ENCODE measurements around the gene EDIL3. TPM values are rescaled to one million over a fixed set of nuclear protein-coding genes. Genes with fewer than 3 reads are reported as not detected.

EDIL3 gene
- total RNA-seq, 4 donors from 2014 or later: 0.20 to 1.5 (median 0.75) TPM

DNA sequence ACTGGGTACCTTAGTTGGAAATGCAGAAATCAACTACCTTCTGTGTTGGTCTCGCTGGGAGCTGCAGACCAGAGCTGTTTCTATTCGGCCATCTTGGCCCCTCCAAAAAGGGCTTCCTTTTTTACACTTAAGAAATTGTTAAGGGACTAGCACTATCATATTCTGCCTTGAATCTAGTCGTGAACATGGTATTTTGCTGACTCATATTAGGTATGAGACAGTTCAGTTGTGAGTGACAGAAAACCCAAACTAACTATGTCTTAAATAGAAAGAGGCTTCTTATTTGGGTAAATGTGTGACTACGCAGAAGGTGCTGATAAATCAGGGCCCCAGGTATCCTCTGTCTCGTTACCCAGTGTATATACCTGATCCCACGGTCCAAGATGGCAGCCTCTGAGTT is 298.2 kb downstream of the EDIL3 start:
- Histone ChIP-seq H3K9me3 (no peaks in the 10 kb centered on the region), H3K4me1 (no peaks in the 10 kb centered on the region), H3K4me3 (no peak overlapping the region), H3K27ac (no peak overlapping the region), H3K27me3 (no peaks in the 10 kb centered on the region), H3K36me3 (no peaks in the 10 kb centered on the region)
- no peak for TF ChIP-seq POLR2A (IDR thresholded peaks at IDR 0.05)
- TF ChIP-seq, protein P1, sequence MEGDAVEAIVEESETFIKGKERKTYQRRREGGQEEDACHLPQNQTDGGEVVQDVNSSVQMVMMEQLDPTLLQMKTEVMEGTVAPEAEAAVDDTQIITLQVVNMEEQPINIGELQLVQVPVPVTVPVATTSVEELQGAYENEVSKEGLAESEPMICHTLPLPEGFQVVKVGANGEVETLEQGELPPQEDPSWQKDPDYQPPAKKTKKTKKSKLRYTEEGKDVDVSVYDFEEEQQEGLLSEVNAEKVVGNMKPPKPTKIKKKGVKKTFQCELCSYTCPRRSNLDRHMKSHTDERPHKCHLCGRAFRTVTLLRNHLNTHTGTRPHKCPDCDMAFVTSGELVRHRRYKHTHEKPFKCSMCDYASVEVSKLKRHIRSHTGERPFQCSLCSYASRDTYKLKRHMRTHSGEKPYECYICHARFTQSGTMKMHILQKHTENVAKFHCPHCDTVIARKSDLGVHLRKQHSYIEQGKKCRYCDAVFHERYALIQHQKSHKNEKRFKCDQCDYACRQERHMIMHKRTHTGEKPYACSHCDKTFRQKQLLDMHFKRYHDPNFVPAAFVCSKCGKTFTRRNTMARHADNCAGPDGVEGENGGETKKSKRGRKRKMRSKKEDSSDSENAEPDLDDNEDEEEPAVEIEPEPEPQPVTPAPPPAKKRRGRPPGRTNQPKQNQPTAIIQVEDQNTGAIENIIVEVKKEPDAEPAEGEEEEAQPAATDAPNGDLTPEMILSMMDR (IDR thresholded peaks at IDR 0.05 in 4 of 5, conservative IDR thresholded peaks at IDR 0.05 in 1 of 5): no peak
- intact Hi-C loops (cut with DNase I; ENCODE audit: low total_unique reads): no loop called here
- no peak for DNase-seq
- in situ Hi-C loops (cut with MboI; ENCODE audit: low sequenced_read_pairs in 4 of 4): no loop called here
- ATAC-seq: no peak

DNA sequence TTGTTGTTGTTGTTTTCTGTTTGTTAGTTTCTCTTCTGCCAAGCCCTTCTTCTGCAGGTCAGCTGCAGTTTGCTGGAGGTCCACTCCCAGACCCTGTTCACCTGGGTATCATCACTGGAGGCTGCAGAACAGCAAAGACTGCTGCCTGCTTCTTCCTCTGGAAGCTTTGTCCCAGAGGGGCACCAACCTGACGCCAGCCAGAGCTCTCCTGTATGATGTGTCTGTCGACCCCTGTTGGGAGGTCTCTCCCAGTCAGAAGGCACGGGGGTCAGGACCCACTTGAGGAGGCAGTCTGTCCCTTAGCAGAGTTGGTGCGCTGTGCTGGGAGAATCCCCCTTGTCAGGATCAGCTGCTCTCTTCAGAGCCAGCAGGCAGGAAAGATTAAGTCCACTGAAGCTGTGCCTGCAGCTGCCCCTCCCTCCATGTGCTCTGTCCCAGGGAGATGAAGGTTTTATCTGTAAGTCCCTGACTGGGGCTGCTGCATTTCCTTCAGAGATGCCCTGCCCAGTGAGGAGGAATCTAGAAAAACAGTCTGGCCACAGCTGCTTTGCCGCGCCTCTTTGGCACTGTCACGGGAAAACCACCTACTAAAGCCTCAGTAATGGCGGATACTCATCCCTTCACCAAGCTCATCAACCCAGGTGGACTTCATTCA is 299.2 kb downstream of the EDIL3 start:
- Histone ChIP-seq H3K27me3 (no peaks in the 10 kb centered on the region), H3K9me3 (no peaks in the 10 kb centered on the region), H3K36me3 (no peaks in the 10 kb centered on the region), H3K4me1 (no peaks in the 10 kb centered on the region), H3K4me3 (no peak overlapping the region), H3K27ac (no peak overlapping the region)
- DNase-seq (no peak), ATAC-seq (no peak)
- TF ChIP-seq, protein P1 (IDR thresholded peaks at IDR 0.05 in 4 of 5, conservative IDR thresholded peaks at IDR 0.05 in 1 of 5): no peak
- TF ChIP-seq POLR2A (IDR thresholded peaks at IDR 0.05): no peak
- intact Hi-C loops (cut with DNase I; ENCODE audit: low total_unique reads) (no loop called here), in situ Hi-C loops (cut with MboI; ENCODE audit: low sequenced_read_pairs in 4 of 4) (no loop called here)

DNA sequence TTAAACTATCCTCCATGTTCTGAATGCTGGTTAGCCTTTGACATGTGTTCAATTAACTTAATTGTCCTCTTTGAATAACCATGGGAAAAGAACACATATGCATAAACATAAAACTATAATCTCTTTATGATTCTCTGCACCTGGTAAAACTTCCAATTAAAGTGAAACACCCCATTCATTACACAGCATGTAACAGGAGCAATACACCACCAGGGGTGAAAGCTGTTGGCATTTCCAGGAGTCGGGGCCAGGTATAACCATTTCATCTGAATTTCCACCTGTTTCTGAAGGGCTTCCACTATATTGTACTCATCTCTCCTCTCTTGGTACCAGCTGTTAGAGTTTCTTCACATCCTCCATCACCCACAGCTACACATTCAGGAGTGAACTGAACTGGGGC is 303.8 kb downstream of the EDIL3 start:
- Histone ChIP-seq H3K36me3 (no peaks in the 10 kb centered on the region), H3K27ac (no peak overlapping the region), H3K4me1 (no peaks in the 10 kb centered on the region), H3K27me3 (no peaks in the 10 kb centered on the region), H3K4me3 (no peak overlapping the region), H3K9me3 (no peaks in the 10 kb centered on the region)
- ATAC-seq (no peak), DNase-seq (no peak)
- no peak for TF ChIP-seq POLR2A (IDR thresholded peaks at IDR 0.05)
- TF ChIP-seq, protein P1 (IDR thresholded peaks at IDR 0.05 in 4 of 5, conservative IDR thresholded peaks at IDR 0.05 in 1 of 5): no peak
- in situ Hi-C loops (cut with MboI; ENCODE audit: low sequenced_read_pairs in 4 of 4): no loop called here
- intact Hi-C loops (cut with DNase I; ENCODE audit: low total_unique reads): no loop called here

DNA sequence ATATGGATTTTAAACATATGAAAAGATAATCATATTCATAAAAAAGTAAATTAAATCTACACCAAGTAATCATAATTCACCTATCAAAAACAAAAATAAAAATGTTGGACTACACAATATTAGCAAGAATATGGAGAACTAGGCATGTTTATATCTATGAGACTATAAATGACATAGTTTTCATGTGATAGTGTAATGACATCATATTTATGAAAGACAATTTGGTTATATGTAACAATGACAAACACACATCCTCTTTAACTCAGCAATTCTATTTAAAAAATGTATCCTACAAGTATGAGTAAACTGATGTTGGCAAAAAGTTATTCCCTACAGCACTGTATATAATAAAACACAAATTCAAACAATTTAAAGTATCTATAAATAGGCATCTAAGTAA is 312.3 kb downstream of the EDIL3 start:
- no peak overlapping the region for H3K4me3 ChIP-seq
- TF ChIP-seq POLR2A (IDR thresholded peaks at IDR 0.05): no peak
- TF ChIP-seq, protein P1 (IDR thresholded peaks at IDR 0.05 in 4 of 5, conservative IDR thresholded peaks at IDR 0.05 in 1 of 5): no peak
- no peaks in the 10 kb centered on the region for H3K36me3 ChIP-seq
- no peak overlapping the region for H3K27ac ChIP-seq
- in situ Hi-C loops (cut with MboI; ENCODE audit: low sequenced_read_pairs in 4 of 4): no loop called here
- no peaks in the 10 kb centered on the region for H3K4me1 ChIP-seq
- intact Hi-C loops (cut with DNase I; ENCODE audit: low total_unique reads): no loop called here
- ATAC-seq (no peak), DNase-seq (no peak)
- no peaks in the 10 kb centered on the region for H3K27me3 ChIP-seq
- H3K9me3 ChIP-seq: no peaks in the 10 kb centered on the region
